Ovary (tissue), 3 donors: ENCODE measurements around the gene VDAC2.

ENCODE experiments used
- CTCF ChIP-seq, 3 donors: fragments of 450-650 bp in 2 of 3; fragments of 200-600 bp in 1 of 3; IDR thresholded peaks; one replicate each; pipeline versions ENCODE4 v1.5.1 to v1.8.0; 2016 to 2022; ENCODE audit warnings: antibody characterized with exemption in 3 of 3, mild to moderate bottlenecking in 1 of 3
- POLR2A ChIP-seq: fragments of 450-650 bp; IDR thresholded peaks from one replicate; pipeline ENCODE4 v1.6.1; 2017; ENCODE audit warnings: antibody characterized with exemption, mild to moderate bottlenecking, moderate library complexity
- donor health status: DM: no; HTN: no; CAD: no.

- TF ChIP-seq POLR2A (no peak), CTCF (IDR thresholded peaks at IDR 0.05) (no peak)
Measured at GRCh38 chr10:75166623-75166972, 44.0 kb upstream of the VDAC2 start.
